ENCODE measurements around the gene TPM2.

Gene TPM2

DNA sequence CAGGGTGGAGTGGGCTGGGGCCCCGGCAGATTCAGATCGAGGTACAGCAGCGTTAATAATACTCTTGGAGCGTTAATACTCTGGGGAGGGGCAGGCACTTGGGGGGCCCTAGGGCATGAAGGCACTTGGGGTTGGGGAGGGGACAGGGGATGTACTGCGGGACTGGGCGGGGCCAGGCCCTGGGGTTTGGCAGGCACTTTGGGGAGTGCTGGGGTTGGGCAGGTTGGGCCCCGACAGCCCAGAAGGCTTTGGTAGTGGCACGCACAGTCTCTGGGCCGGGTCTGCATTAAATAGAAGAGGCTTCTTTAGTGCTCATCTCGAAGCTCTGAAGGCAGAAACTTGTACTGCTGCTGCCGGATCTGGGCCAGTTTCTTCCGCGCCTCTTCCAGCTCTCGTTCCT is 7.8 kb upstream of the TPM2 start:
- no peak for ATAC-seq
- TF ChIP-seq GLIS3 (CRISPR knock-in tag; IDR thresholded peaks at IDR 0.05) = no peak
- TF ChIP-seq, protein P1, sequence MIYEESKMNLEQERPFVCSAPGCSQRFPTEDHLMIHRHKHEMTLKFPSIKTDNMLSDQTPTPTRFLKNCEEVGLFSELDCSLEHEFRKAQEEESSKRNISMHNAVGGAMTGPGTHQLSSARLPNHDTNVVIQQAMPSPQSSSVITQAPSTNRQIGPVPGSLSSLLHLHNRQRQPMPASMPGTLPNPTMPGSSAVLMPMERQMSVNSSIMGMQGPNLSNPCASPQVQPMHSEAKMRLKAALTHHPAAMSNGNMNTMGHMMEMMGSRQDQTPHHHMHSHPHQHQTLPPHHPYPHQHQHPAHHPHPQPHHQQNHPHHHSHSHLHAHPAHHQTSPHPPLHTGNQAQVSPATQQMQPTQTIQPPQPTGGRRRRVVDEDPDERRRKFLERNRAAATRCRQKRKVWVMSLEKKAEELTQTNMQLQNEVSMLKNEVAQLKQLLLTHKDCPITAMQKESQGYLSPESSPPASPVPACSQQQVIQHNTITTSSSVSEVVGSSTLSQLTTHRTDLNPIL (CRISPR knock-in tag; IDR thresholded peaks at IDR 0.05; ENCODE audit: low read depth) = no peak
- TF ChIP-seq OSR1 (CRISPR knock-in tag; IDR thresholded peaks at IDR 0.05) = no peak
- TF ChIP-seq PPARA (CRISPR knock-in tag; IDR thresholded peaks at IDR 0.05; ENCODE audit: borderline replicate concordance) = no peak
- TF ChIP-seq, protein P2, sequence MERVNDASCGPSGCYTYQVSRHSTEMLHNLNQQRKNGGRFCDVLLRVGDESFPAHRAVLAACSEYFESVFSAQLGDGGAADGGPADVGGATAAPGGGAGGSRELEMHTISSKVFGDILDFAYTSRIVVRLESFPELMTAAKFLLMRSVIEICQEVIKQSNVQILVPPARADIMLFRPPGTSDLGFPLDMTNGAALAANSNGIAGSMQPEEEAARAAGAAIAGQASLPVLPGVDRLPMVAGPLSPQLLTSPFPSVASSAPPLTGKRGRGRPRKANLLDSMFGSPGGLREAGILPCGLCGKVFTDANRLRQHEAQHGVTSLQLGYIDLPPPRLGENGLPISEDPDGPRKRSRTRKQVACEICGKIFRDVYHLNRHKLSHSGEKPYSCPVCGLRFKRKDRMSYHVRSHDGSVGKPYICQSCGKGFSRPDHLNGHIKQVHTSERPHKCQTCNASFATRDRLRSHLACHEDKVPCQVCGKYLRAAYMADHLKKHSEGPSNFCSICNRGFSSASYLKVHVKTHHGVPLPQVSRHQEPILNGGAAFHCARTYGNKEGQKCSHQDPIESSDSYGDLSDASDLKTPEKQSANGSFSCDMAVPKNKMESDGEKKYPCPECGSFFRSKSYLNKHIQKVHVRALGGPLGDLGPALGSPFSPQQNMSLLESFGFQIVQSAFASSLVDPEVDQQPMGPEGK (CRISPR knock-in tag; IDR thresholded peaks at IDR 0.05; ENCODE audit: borderline replicate concordance) = no peak
- no peak for TF ChIP-seq ZNF8 (CRISPR knock-in tag; IDR thresholded peaks at IDR 0.05)
- TF ChIP-seq, protein P3, sequence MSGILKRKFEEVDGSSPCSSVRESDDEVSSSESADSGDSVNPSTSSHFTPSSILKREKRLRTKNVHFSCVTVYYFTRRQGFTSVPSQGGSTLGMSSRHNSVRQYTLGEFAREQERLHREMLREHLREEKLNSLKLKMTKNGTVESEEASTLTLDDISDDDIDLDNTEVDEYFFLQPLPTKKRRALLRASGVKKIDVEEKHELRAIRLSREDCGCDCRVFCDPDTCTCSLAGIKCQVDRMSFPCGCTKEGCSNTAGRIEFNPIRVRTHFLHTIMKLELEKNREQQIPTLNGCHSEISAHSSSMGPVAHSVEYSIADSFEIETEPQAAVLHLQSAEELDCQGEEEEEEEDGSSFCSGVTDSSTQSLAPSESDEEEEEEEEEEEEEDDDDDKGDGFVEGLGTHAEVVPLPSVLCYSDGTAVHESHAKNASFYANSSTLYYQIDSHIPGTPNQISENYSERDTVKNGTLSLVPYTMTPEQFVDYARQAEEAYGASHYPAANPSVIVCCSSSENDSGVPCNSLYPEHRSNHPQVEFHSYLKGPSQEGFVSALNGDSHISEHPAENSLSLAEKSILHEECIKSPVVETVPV (CRISPR knock-in tag; IDR thresholded peaks at IDR 0.05) = no peak
- TF ChIP-seq ZFP30 (CRISPR knock-in tag; IDR thresholded peaks at IDR 0.05) = no peak
- TF ChIP-seq ZFP3 (CRISPR knock-in tag; IDR thresholded peaks at IDR 0.05) = no peak
- TF ChIP-seq CSDC2 (CRISPR knock-in tag; IDR thresholded peaks at IDR 0.05) = no peak
- TF ChIP-seq, protein P4, sequence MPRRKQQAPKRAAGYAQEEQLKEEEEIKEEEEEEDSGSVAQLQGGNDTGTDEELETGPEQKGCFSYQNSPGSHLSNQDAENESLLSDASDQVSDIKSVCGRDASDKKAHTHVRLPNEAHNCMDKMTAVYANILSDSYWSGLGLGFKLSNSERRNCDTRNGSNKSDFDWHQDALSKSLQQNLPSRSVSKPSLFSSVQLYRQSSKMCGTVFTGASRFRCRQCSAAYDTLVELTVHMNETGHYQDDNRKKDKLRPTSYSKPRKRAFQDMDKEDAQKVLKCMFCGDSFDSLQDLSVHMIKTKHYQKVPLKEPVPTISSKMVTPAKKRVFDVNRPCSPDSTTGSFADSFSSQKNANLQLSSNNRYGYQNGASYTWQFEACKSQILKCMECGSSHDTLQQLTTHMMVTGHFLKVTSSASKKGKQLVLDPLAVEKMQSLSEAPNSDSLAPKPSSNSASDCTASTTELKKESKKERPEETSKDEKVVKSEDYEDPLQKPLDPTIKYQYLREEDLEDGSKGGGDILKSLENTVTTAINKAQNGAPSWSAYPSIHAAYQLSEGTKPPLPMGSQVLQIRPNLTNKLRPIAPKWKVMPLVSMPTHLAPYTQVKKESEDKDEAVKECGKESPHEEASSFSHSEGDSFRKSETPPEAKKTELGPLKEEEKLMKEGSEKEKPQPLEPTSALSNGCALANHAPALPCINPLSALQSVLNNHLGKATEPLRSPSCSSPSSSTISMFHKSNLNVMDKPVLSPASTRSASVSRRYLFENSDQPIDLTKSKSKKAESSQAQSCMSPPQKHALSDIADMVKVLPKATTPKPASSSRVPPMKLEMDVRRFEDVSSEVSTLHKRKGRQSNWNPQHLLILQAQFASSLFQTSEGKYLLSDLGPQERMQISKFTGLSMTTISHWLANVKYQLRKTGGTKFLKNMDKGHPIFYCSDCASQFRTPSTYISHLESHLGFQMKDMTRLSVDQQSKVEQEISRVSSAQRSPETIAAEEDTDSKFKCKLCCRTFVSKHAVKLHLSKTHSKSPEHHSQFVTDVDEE (CRISPR knock-in tag; IDR thresholded peaks at IDR 0.05) = no peak
- TF ChIP-seq ARNTL (CRISPR knock-in tag; IDR thresholded peaks at IDR 0.05; ENCODE audit: borderline replicate concordance, low read depth) = no peak
- no peak for TF ChIP-seq TCF4 (CRISPR knock-in tag; IDR thresholded peaks at IDR 0.05; ENCODE audit: borderline replicate concordance)

DNA sequence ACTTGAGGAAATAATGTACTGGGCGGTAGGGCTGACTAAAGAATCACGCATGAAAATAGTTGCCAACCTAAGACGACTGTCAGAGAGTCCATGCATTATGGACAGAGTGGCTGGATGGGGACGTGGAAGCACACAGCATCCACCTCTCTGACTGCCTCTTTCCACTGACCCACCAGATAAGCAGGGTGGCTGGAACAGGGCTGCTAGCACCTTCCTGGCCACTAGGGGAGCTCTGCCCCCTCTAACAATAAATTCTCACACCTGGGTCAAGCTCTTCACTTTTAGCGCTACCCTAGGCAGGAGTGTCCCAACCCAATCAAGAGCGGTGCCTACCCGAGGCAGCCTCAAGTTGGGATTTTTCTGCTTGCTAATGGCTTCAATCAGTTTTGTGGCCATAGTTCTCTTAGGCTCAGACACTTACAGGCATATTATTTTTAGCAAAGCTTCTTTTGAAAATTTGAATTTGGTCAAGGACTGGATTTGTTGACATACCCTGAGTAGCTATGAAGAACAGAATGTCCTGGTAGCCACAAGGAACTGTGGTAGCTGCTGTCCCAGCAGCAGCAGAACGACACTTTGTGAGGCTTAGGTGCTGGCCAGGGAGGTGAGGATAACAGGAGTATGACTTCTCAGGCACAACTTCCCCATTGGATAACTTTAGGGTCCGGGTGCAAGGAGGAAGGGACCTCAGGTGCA is 6.9 kb upstream of the TPM2 start:
- ATAC-seq = peak; percentile 82
- TF ChIP-seq ZFP3 (CRISPR knock-in tag; IDR thresholded peaks at IDR 0.05) (no peak), ZNF565 (CRISPR knock-in tag; conservative IDR thresholded peaks at IDR 0.05; ENCODE audit: low read depth) (no peak), TOX (CRISPR knock-in tag; IDR thresholded peaks at IDR 0.05; ENCODE audit: borderline replicate concordance) (no peak), ZFP30 (CRISPR knock-in tag; IDR thresholded peaks at IDR 0.05) (no peak), RARB (CRISPR knock-in tag; IDR thresholded peaks at IDR 0.05) (no peak)
- TF ChIP-seq, protein P3 (CRISPR knock-in tag; IDR thresholded peaks at IDR 0.05) = no peak

DNA sequence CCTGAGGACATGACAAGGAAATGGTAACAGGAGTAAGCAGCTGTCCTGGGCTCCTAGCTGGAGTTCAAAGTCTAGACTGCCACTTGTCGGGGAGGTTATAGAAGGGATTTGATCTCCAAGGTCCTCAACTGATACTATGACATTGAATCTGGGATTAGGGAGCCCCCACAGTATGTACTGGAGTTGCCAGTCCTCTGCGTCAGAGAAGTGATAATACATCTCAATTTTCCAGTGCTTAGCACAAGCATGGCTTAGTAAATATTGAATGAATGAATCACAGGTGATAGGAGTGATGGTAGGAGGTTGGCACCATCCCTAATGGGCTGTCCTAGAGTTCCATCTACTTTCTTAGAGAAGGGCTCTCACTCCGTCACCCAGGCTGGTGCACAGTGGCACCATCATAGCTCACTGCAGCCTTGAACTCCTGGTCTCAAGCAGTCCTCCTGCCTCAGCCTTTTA is 6.2 kb upstream of the TPM2 start:
- ATAC-seq = no peak
- TF ChIP-seq, protein P4 (CRISPR knock-in tag; IDR thresholded peaks at IDR 0.05) = no peak
- TF ChIP-seq, protein P3 (CRISPR knock-in tag; IDR thresholded peaks at IDR 0.05) = no peak
- TF ChIP-seq TOX (CRISPR knock-in tag; IDR thresholded peaks at IDR 0.05; ENCODE audit: borderline replicate concordance) (no peak), ZNF8 (CRISPR knock-in tag; IDR thresholded peaks at IDR 0.05) (no peak), TCF4 (CRISPR knock-in tag; IDR thresholded peaks at IDR 0.05; ENCODE audit: borderline replicate concordance) (no peak), ZFP30 (CRISPR knock-in tag; IDR thresholded peaks at IDR 0.05) (no peak), ESRRG (CRISPR knock-in tag; IDR thresholded peaks at IDR 0.05) (no peak)
- TF ChIP-seq, protein P5, sequence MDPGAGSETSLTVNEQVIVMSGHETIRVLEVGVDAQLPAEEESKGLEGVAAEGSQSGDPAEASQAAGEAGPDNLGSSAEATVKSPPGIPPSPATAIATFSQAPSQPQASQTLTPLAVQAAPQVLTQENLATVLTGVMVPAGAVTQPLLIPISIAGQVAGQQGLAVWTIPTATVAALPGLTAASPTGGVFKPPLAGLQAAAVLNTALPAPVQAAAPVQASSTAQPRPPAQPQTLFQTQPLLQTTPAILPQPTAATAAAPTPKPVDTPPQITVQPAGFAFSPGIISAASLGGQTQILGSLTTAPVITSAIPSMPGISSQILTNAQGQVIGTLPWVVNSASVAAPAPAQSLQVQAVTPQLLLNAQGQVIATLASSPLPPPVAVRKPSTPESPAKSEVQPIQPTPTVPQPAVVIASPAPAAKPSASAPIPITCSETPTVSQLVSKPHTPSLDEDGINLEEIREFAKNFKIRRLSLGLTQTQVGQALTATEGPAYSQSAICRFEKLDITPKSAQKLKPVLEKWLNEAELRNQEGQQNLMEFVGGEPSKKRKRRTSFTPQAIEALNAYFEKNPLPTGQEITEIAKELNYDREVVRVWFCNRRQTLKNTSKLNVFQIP (CRISPR knock-in tag; IDR thresholded peaks at IDR 0.05; ENCODE audit: borderline replicate concordance, low read depth) = no peak
- TF ChIP-seq, protein P1 (CRISPR knock-in tag; IDR thresholded peaks at IDR 0.05; ENCODE audit: low read depth) = no peak
